Neuronal stem cell (in vitro differentiated cells): ENCODE results near the gene FOXA3.

ENCODE experiments used
- DNase-seq: peaks from one replicate; pipeline ENCODE4 v3.0.0-alpha.2; 2013; ENCODE audit warnings: low spot score
- H2AFZ ChIP-seq: one replicate; pipeline ENCODE4 v1.6.1; 2013; ENCODE audit warnings: mild to moderate bottlenecking, low read length, inconsistent platforms
- H2AK5ac ChIP-seq: 2 replicates; pipeline ENCODE4 v1.6.1; 2013; ENCODE audit warnings: low read depth, mild to moderate bottlenecking, inconsistent platforms, low read length, moderate library complexity, mixed read lengths
- H2BK120ac ChIP-seq: 2 replicates; pipeline ENCODE4 v1.6.1; 2013; ENCODE audit warnings: low read depth, mild to moderate bottlenecking, inconsistent platforms, low read length, moderate library complexity, mixed read lengths
- H2BK12ac ChIP-seq: one replicate; pipeline ENCODE4 v1.6.1; 2013; ENCODE audit warnings: low read length, inconsistent platforms
- H2BK15ac ChIP-seq: 2 replicates; pipeline ENCODE4 v1.6.1; 2013; ENCODE audit warnings: mild to moderate bottlenecking, low read length, inconsistent platforms, mixed read lengths
- H2BK5ac ChIP-seq: one replicate; pipeline ENCODE4 v1.6.1; 2013; ENCODE audit warnings: inconsistent platforms, mild to moderate bottlenecking, low read length, moderate library complexity
- H3K14ac ChIP-seq: one replicate; pipeline ENCODE4 v1.6.1; 2013; ENCODE audit warnings: low read length, inconsistent platforms
- H3K18ac ChIP-seq: 2 replicates; pipeline ENCODE4 v1.6.1; 2013; ENCODE audit warnings: low read length, inconsistent platforms
- H3K23ac ChIP-seq: 2 replicates; pipeline ENCODE4 v1.6.1; 2013; ENCODE audit warnings: low read depth, mild to moderate bottlenecking, mixed read lengths, low read length, inconsistent platforms; ENCODE audit not compliant: poor library complexity
- H3K27ac ChIP-seq: replicated peaks from 3 replicates; pipeline ENCODE4 v1.5.1; 2013; ENCODE audit warnings: low read length, inconsistent platforms
- H3K27me3 ChIP-seq, 3 experiments: 2 replicates each; pipeline ENCODE4 v1.6.1; 2013; ENCODE audit warnings: low read length in 3 of 3, mild to moderate bottlenecking in 2 of 3, inconsistent platforms in 1 of 3, low read depth in 1 of 3, mixed read lengths in 1 of 3, moderate library complexity in 1 of 3; ENCODE audit not compliant: control insufficient read depth in 3 of 3, insufficient read depth in 3 of 3
- H3K36me3 ChIP-seq, 2 donors: replicated peaks in 1 of 2; 2 replicates each; pipeline ENCODE4 v1.6.1; 2013; ENCODE audit warnings: low read length in 2 of 2; ENCODE audit not compliant: control insufficient read depth in 2 of 2, insufficient read depth in 2 of 2
- H3K4ac ChIP-seq: 2 replicates; pipeline ENCODE4 v1.6.1; 2013; ENCODE audit warnings: inconsistent platforms, mild to moderate bottlenecking, low read length, moderate library complexity
- H3K4me1 ChIP-seq, 2 donors: 1 replicate in 1 of 2; 2 replicates in 1 of 2; pipeline ENCODE4 v1.6.1; 2013; ENCODE audit warnings: low read length in 2 of 2, low read depth in 1 of 2; ENCODE audit not compliant: control insufficient read depth in 2 of 2, insufficient read depth in 1 of 2
- H3K4me2 ChIP-seq: one replicate; pipeline ENCODE4 v1.6.1; 2013; ENCODE audit warnings: mild to moderate bottlenecking, low read length, inconsistent platforms; ENCODE audit not compliant: insufficient read depth, poor library complexity, severe bottlenecking
- H3K4me3 ChIP-seq, 2 donors: 2 replicates each; pipeline ENCODE4 v1.5.1; 2013; ENCODE audit warnings: low read length in 2 of 2, mild to moderate bottlenecking in 2 of 2, inconsistent platforms in 1 of 2, moderate library complexity in 1 of 2
- H3K79me1 ChIP-seq: one replicate; pipeline ENCODE4 v1.6.1; 2013; ENCODE audit warnings: low read depth, mild to moderate bottlenecking, inconsistent platforms, low read length, moderate library complexity
- H3K9ac ChIP-seq: one replicate; pipeline ENCODE4 v1.6.1; 2013; ENCODE audit warnings: mild to moderate bottlenecking, low read depth, low read length, inconsistent platforms; ENCODE audit not compliant: poor library complexity
- H3K9me3 ChIP-seq, 2 donors: replicated peaks in 1 of 2; 2 replicates each; pipeline versions ENCODE3 to v1.6.1; 2013; ENCODE audit warnings: low read length in 2 of 2, mild to moderate bottlenecking in 2 of 2, inconsistent platforms in 1 of 2, low read depth in 1 of 2, mixed read lengths in 1 of 2, moderate library complexity in 1 of 2; ENCODE audit not compliant: control insufficient read depth in 2 of 2, insufficient read depth in 1 of 2
- H4K8ac ChIP-seq: one replicate; pipeline ENCODE4 v1.6.1; 2013; ENCODE audit warnings: low read depth, mild to moderate bottlenecking, inconsistent platforms, low read length, moderate library complexity
- H4K91ac ChIP-seq: one replicate; pipeline ENCODE4 v1.6.1; 2013; ENCODE audit warnings: low read length, low read depth, mild to moderate bottlenecking, inconsistent platforms; ENCODE audit not compliant: poor library complexity
- WGBS, 2 donors: extraction: QIAGEN DNeasy Blood & Tissue Kit; methylation state at CpG; one replicate each; pipeline ENCODE4 v1.1.7; 2013; ENCODE audit warnings: missing lambda C conversion rate in 2 of 2, mixed read lengths in 1 of 2; ENCODE audit not compliant: insufficient read length in 2 of 2, insufficient replicate concordance in 1 of 2; ENCODE audit errors: extremely low coverage in 2 of 2; 5-methylcytosine and 5-hydroxymethylcytosine counted together

The FOXA3 gene

DNA sequence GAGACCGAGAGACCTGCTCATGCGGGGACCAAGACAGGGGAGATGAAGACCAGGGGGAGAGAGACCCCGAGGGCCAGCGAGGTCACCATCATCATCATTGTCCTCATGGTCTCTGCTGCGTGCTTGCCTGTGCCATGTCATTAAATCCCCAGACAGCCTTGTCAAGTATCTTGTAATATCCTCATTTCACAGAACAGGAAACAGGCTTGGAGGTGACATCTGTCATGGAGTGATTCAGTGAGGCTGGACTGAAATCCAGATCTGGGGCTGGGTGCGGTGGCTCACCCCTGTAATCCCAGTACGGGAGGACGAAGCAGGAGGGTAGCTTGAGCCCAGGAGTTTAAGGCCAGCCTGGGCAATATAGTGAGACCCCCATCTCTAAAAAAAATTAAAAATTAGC is 56.3 kb downstream of the FOXA3 start:
- Histone ChIP-seq H3K18ac (no peak overlapping the region), H3K27ac (no peak overlapping the region), H3K4ac (no peak overlapping the region), H3K9me3 (no peaks in the 10 kb centered on the region), H2AFZ (peak overlapping the region; percentile 70), H4K8ac (no peak overlapping the region), H3K9ac (no peak overlapping the region), H2BK5ac (no peak overlapping the region), H3K4me3 (no peak overlapping the region), H4K91ac (no peak overlapping the region), H3K4me1 (peaks cover 9 to 11% of the 10 kb centered on the region in 2 donors), H3K79me1 (no peaks in the 10 kb centered on the region), H3K4me2 (no peak overlapping the region), H3K27me3 (no peaks in the 10 kb centered on the region), H2AK5ac (no peak overlapping the region), H2BK120ac (no peak overlapping the region), H2BK12ac (no peak overlapping the region), H3K36me3 (no peaks in the 10 kb centered on the region), H3K23ac (no peak overlapping the region), H3K14ac (peak overlapping the region; percentile 67), H2BK15ac (no peak overlapping the region)
- WGBS, 2 donors, result no CpG with 5 or more reads among the region's 8 CpGs
- no peak for DNase-seq

DNA sequence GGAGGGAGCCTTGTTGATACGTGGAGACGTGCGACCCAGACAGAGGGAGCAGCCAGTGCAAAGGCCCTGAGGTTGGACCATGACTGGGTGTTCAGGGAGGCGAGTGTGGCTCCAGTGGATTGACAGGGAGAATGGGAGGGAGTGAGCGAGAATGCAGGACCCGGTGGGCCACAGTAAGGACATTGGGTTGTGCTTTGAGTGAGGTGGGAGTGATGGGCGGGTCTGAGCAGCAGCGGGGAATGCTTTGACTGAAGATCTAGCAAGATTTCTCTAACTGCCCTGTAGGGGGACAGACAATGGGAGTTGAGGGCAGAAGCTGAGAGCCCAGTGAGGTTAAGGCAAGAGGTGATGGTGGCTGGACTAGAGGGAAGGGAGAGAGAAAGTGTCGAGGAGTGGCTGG is 58.2 kb downstream of the FOXA3 start:
- Histone ChIP-seq H3K4me3 (no peak overlapping the region), H3K9me3 (peaks cover 0 to 3% of the 10 kb centered on the region in 2 donors), H3K27ac (no peak overlapping the region), H2BK5ac (no peak overlapping the region), H4K91ac (no peak overlapping the region), H3K36me3 (no peaks in the 10 kb centered on the region), H3K4me2 (no peak overlapping the region), H2BK15ac (peak overlapping the region; percentile 1), H3K79me1 (no peaks in the 10 kb centered on the region), H3K27me3 (no peaks in the 10 kb centered on the region), H2BK12ac (peak overlapping the region; percentile 46), H3K23ac (no peak overlapping the region), H2AFZ (peak overlapping the region; percentile 67), H3K18ac (peak overlapping the region; percentile 51), H2BK120ac (no peak overlapping the region), H3K4ac (no peak overlapping the region), H4K8ac (no peak overlapping the region), H3K9ac (peak overlapping the region; percentile 50), H3K14ac (no peak overlapping the region), H3K4me1 (peaks cover 11% of the 10 kb centered on the region in 2 donors), H2AK5ac (no peak overlapping the region)
- no peak for DNase-seq
- no CpG with 5 or more reads among the region's 9 CpGs for WGBS, 2 donors
